ENCODE data around the gene RAMP1.

DNA sequence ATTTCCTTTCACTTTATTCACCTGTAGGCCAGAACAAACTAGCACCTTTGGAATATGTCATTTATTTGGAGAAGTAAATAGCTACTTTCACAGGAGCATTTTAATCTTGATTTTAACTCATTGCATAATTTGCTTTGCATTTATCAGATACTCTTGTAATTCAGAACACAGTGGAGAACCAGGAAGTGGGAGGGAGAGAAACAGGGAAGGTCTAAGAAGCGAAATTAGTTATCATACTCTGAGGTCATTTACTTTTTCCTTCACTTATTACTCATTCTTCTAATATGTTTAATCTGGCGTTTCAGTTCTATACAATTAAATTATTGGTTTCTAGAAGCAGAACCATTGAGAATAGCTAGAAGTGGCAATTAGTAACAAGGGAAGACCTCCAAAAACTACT, 40.2 kb upstream of the RAMP1 start:
- TF ChIP-seq, protein P1, sequence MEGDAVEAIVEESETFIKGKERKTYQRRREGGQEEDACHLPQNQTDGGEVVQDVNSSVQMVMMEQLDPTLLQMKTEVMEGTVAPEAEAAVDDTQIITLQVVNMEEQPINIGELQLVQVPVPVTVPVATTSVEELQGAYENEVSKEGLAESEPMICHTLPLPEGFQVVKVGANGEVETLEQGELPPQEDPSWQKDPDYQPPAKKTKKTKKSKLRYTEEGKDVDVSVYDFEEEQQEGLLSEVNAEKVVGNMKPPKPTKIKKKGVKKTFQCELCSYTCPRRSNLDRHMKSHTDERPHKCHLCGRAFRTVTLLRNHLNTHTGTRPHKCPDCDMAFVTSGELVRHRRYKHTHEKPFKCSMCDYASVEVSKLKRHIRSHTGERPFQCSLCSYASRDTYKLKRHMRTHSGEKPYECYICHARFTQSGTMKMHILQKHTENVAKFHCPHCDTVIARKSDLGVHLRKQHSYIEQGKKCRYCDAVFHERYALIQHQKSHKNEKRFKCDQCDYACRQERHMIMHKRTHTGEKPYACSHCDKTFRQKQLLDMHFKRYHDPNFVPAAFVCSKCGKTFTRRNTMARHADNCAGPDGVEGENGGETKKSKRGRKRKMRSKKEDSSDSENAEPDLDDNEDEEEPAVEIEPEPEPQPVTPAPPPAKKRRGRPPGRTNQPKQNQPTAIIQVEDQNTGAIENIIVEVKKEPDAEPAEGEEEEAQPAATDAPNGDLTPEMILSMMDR (IDR thresholded peaks at IDR 0.05), result no peak
- no peak for TF ChIP-seq EZH2 (IDR thresholded peaks at IDR 0.05; ENCODE audit: borderline replicate concordance, insufficient read depth, low read depth, low read length, poor library complexity, severe bottlenecking)

All from B cell (primary cell).